GM23248 (cell line): ENCODE data around the gene TEKT1. TPM values are rescaled to one million over a fixed set of nuclear protein-coding genes. Genes with fewer than 3 reads are reported as not detected.
"Not testable (repeated sequence)": the region's sequence is repeated elsewhere in the genome, so short reads cannot be mapped to it uniquely, and the experiment has no call there.

Experiments used
- DNase-seq: peaks from one replicate; pipeline ENCODE4 v3.0.0-alpha.2; 2015
- H2AFZ ChIP-seq: fragments of 200-600 bp; sonication (generic); 2 replicates; pipeline ENCODE4 v1.6.1; 2016; ENCODE audit warnings: antibody characterized with exemption
- H3F3A ChIP-seq: fragments of 200-600 bp; sonication (generic); 2 replicates; pipeline ENCODE4 v1.6.1; 2016; ENCODE audit warnings: mild to moderate bottlenecking, antibody characterized with exemption, mixed run types; ENCODE audit not compliant: insufficient read depth
- H3K27ac ChIP-seq: fragments of 200-600 bp; sonication (generic); 2 replicates; pipeline ENCODE4 v1.5.1; 2016; ENCODE audit warnings: mild to moderate bottlenecking
- H3K27me3 ChIP-seq: fragments of 200-600 bp; sonication (generic); replicated peaks from 2 replicates; pipeline ENCODE4 v1.6.1; 2016; ENCODE audit warnings: mild to moderate bottlenecking; ENCODE audit not compliant: insufficient read depth
- H3K36me3 ChIP-seq: fragments of 200-600 bp; sonication (generic); 2 replicates; pipeline ENCODE4 v1.6.1; 2016; ENCODE audit warnings: low read depth, mild to moderate bottlenecking
- H3K4me1 ChIP-seq: fragments of 200-600 bp; sonication (generic); 2 replicates; pipeline ENCODE4 v1.6.1; 2016; ENCODE audit warnings: mild to moderate bottlenecking; ENCODE audit not compliant: insufficient read depth
- H3K4me2 ChIP-seq: fragments of 200-600 bp; sonication (generic); one replicate; pipeline ENCODE4 v1.6.1; 2016; ENCODE audit warnings: mild to moderate bottlenecking; ENCODE audit not compliant: unreplicated experiment
- H3K4me3 ChIP-seq: fragments of 200-600 bp; sonication (generic); 2 replicates; pipeline ENCODE4 v1.5.1; 2016; ENCODE audit warnings: mild to moderate bottlenecking
- H3K79me2 ChIP-seq: fragments of 200-600 bp; sonication (generic); 2 replicates; pipeline ENCODE4 v1.6.1; 2016; ENCODE audit warnings: mild to moderate bottlenecking; ENCODE audit not compliant: insufficient read depth
- H3K9ac ChIP-seq: fragments of 200-600 bp; sonication (generic); 2 replicates; pipeline ENCODE4 v1.6.1; 2016; ENCODE audit warnings: mild to moderate bottlenecking
- H3K9me2 ChIP-seq: fragments of 200-600 bp; sonication (generic); 2 replicates; pipeline ENCODE4 v1.6.1; 2016; ENCODE audit warnings: mixed run types, mild to moderate bottlenecking, moderate library complexity; ENCODE audit not compliant: insufficient read depth
- H3K9me3 ChIP-seq: fragments of 200-600 bp; sonication (generic); one replicate; pipeline ENCODE4 v1.6.1; 2017; ENCODE audit warnings: low read depth
- H4K20me1 ChIP-seq: fragments of 200-600 bp; sonication (generic); 2 replicates; pipeline ENCODE4 v1.6.0; 2016; ENCODE audit not compliant: insufficient read depth
- EZH2 ChIP-seq: fragments of 200-600 bp; sonication (generic); IDR thresholded peaks from 2 replicates; pipeline ENCODE4 v1.6.1; 2018; ENCODE audit warnings: antibody characterized with exemption, mild to moderate bottlenecking; ENCODE audit not compliant: insufficient read depth, poor library complexity, severe bottlenecking
- EZH2phosphoT487 ChIP-seq: fragments of 200-600 bp; sonication (generic); IDR thresholded peaks from 2 replicates; pipeline ENCODE4 v1.6.1; 2018; ENCODE audit warnings: antibody characterized with exemption, moderate library complexity, mild to moderate bottlenecking, low read depth; ENCODE audit not compliant: insufficient read depth
- whole genome bisulfite sequencing, 2 experiments: methylation state at CpG; one replicate each; pipeline ENCODE4 v1.1.6; 2015 to 2017; ENCODE audit warnings: low lambda C conversion rate in 2 of 2, low coverage in 1 of 2; ENCODE audit errors: missing lambda C conversion rate in 2 of 2; 5-methylcytosine and 5-hydroxymethylcytosine counted together
- in situ Hi-C: fragments of 300-500 bp; cut with MboI; formaldehyde crosslinking; loops from 2 replicates; pipeline ENCODE4 v1.15.0; 2020
- polyA plus RNA-seq: library from polyadenylated mRNA; unstranded; fragments of >200 nt; fragmentation: Nextera tagmentation; extraction: Ambion mirVana; gene quantifications from 2 replicates; pipeline ENCODE4 v1.2.1, GENCODE V29; 2016
- total RNA-seq: library from RNA; depleted of rRNA; stranded (reverse); fragments of >200 nt; shearing (Covaris generic); gene quantifications from 2 replicates; pipeline ENCODE4 v1.2.3, GENCODE V29; 2014

Gene TEKT1
- total and polyA plus RNA-seq, 2 experiments from 2014 or later, result not detected

DNA sequence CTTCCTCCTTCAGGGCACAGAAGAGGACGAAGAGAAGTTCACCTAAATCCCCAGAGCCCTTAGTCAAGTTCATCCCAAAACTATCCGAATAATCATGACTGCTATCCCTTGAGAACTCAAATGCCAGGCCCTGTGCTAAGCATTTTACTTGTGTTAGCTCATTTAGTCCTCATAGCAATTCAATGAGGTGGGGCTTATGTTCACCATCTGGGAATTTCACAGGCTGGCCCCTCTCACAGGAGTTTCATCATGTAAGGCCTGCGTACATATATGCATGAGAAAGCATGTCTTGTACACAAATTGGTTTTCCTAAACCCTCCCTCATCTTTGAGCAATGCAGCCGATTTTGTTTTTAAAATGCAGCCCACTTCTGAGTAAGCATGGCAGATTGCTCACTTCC lies 12.9 kb upstream of the TEKT1 start:
- H3K9me3 ChIP-seq, H2AFZ ChIP-seq, H4K20me1 ChIP-seq, H3F3A ChIP-seq, H3K4me3 ChIP-seq, H3K79me2 ChIP-seq, H3K9me2 ChIP-seq, H3K27ac ChIP-seq, H3K9ac ChIP-seq, in situ Hi-C loops, H3K36me3 ChIP-seq, H3K4me2 ChIP-seq: not testable (repeated sequence)
- peak; percentile 56 for DNase-seq
- peaks cover 11% of the 10 kb centered on the region; the same call in 1 of the 2 replicates for H3K4me1 ChIP-seq
- H3K27me3 ChIP-seq, result peaks cover 16% of the 10 kb centered on the region
- WGBS, 2 experiments, result 31 to 42% methylated on average over 4 of the region's 4 CpGs

DNA sequence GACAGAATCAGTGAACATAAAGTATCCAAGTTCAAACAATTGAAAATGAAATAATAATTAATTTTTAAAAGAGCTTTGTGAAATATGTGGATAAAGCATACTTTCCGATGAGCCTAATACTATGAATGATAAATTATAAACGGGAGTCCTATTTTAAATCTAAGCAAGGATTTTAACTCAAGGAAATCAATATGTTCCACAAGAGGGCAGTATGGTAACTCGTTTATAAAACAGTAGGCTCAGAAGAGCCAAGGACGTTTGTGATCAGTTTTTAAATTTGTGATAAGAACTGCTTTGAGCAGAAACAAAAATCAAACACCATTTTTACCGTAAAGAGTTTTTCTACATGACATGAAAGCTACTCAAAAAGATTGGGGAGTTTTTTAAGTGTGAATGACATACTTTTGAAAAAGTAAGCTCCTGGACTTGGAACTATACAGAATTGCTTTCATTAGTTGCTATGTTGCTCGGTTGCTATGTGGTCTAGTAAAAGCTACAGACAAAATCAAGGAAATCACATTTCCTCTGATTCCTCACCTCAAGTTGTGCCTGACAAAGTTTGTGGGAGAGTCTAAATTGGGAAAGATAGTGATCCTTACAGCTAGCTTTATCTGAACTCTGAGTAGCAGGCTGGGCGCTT lies 11.8 kb upstream of the TEKT1 start:
- in situ Hi-C loops, result no loop called here
- H3K27ac ChIP-seq, result no peak overlapping the region
- no peak overlapping the region for H3K4me3 ChIP-seq
- H3K9ac ChIP-seq, result no peak overlapping the region
- no peaks in the 10 kb centered on the region for H3K36me3 ChIP-seq
- no peaks in the 10 kb centered on the region for H3K9me3 ChIP-seq
- H2AFZ ChIP-seq, result peak overlapping the region; percentile 41; the same call in 1 of the 2 replicates
- peaks cover 11% of the 10 kb centered on the region; the same call in 1 of the 2 replicates for H3K4me1 ChIP-seq
- H4K20me1 ChIP-seq, result no peaks in the 10 kb centered on the region
- peak; percentile 75 for DNase-seq
- peaks cover 23% of the 10 kb centered on the region for H3K27me3 ChIP-seq
- no peaks in the 10 kb centered on the region for H3F3A ChIP-seq
- WGBS, 2 experiments, result 17% methylated on average over 7 of the region's 7 CpGs
- no peaks in the 10 kb centered on the region for H3K9me2 ChIP-seq
- no peak overlapping the region for H3K4me2 ChIP-seq
- no peaks in the 10 kb centered on the region for H3K79me2 ChIP-seq
- TF ChIP-seq EZH2phosphoT487 (no peak), EZH2 (no peak)

GRCh38 chr17:6841769-6842168 lies 10.2 kb upstream of the TEKT1 start:
- H3K36me3 ChIP-seq, H3F3A ChIP-seq, H3K9ac ChIP-seq, H3K4me2 ChIP-seq, H3K4me3 ChIP-seq, H3K9me2 ChIP-seq, DNase-seq, H4K20me1 ChIP-seq, H3K27ac ChIP-seq, H2AFZ ChIP-seq, H3K9me3 ChIP-seq, in situ Hi-C loops, H3K79me2 ChIP-seq: not testable (repeated sequence)
- Histone ChIP-seq H3K4me1 (peaks cover 11% of the 10 kb centered on the region; the same call in 1 of the 2 replicates), H3K27me3 (peaks cover 37% of the 10 kb centered on the region)
- 22 to 30% methylated on average over 10 to 11 of the region's 14 CpGs for WGBS, 2 experiments

DNA sequence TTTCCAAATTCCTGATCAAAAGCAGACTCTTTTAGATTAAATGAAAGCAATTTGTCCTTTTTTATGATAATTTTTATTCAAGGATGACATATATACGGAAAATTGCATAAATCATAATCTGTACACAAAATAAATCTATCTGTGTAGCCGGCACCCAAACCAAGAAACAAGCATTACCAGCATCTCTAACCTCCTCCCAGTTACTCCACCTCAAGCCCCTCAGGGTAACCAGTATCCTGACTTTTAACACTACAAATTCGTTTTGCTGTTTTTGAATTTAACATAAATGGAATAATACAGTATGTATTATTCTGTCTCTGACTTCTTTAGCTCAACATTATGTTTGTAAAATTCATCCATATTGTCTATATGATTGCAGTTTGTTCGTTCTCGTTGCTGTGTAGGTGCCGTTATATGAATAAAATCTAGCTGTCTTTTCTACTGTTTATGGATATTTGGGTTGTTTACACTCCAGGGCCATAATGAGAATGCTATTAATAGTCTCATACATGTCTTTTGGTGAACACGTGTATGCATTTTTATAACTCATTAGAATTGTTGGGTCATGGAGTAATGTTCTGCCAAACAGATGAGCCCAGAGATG lies 1.0 kb downstream of the TEKT1 start:
- Histone ChIP-seq H3K4me1 (no peaks in the 10 kb centered on the region), H4K20me1 (no peaks in the 10 kb centered on the region), H3K9me3 (no peaks in the 10 kb centered on the region), H2AFZ (no peak overlapping the region), H3K27ac (no peak overlapping the region), H3F3A (no peaks in the 10 kb centered on the region), H3K79me2 (no peaks in the 10 kb centered on the region), H3K36me3 (no peaks in the 10 kb centered on the region), H3K4me3 (no peak overlapping the region), H3K9me2 (no peaks in the 10 kb centered on the region), H3K27me3 (peaks cover 63% of the 10 kb centered on the region), H3K9ac (no peak overlapping the region), H3K4me2 (no peak overlapping the region)
- WGBS, 2 experiments, result 3% methylated on average over 7 of the region's 7 CpGs
- DNase-seq, result no peak
- in situ Hi-C loops, result loop anchor here (10.0 kb wide), 1 partner anchor 166 kb away; no protein-coding TSS in a partner anchor
- no peak for TF ChIP-seq EZH2phosphoT487
- TF ChIP-seq EZH2, result no peak

DNA sequence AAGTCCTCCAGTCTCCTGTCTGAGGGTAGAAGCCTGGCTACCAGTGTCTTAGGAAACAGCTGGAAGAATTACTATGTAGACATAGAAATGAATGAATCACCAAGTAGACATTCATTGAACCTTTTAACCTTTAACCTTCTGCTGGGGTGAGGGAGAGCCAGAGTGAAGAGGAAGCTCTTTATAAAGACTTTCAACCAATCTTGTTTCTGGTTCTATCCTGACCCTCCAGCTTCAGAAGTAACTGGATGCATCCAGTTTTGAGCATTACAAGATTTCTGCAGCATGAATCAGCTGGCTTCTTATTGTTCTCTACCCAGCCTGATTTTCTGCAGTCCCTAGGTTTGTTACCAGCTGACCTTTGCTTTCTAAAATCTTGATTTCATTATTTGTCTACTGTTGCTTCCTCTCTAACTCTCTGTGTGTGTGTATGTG lies 8.5 kb downstream of the TEKT1 start:
- H3K9me2 ChIP-seq, result no peaks in the 10 kb centered on the region
- in situ Hi-C loops, result no loop called here
- H3K9me3 ChIP-seq, result no peaks in the 10 kb centered on the region
- peak overlapping the region; percentile 22; the same call in 1 of the 2 replicates for H3K27ac ChIP-seq
- TF ChIP-seq EZH2, result no peak
- TF ChIP-seq EZH2phosphoT487, result no peak
- H3K9ac ChIP-seq, result no peak overlapping the region
- H3K4me2 ChIP-seq, result peak overlapping the region; percentile 45
- H3K36me3 ChIP-seq, result no peaks in the 10 kb centered on the region
- H3K4me1 ChIP-seq, result peaks cover 12% of the 10 kb centered on the region
- no peaks in the 10 kb centered on the region for H3K79me2 ChIP-seq
- H2AFZ ChIP-seq, result no peak overlapping the region
- H4K20me1 ChIP-seq, result no peaks in the 10 kb centered on the region
- peaks cover 13% of the 10 kb centered on the region for H3F3A ChIP-seq
- DNase-seq, result peak; percentile 77
- H3K4me3 ChIP-seq, result no peak overlapping the region
- H3K27me3 ChIP-seq, result peaks cover 6% of the 10 kb centered on the region; the same call in 1 of the 2 replicates
